Measurements from ENCODE around the gene QRICH1. TPM values are rescaled to one million over a fixed set of nuclear protein-coding genes. Genes with fewer than 3 reads are reported as not detected.

The QRICH1 gene
- total and polyA plus RNA-seq, 2 of the 13 experiments (the other 11 are each of a cell fraction or from before 2014, with no cell fraction given) = 52.6 to 102 TPM

DNA sequence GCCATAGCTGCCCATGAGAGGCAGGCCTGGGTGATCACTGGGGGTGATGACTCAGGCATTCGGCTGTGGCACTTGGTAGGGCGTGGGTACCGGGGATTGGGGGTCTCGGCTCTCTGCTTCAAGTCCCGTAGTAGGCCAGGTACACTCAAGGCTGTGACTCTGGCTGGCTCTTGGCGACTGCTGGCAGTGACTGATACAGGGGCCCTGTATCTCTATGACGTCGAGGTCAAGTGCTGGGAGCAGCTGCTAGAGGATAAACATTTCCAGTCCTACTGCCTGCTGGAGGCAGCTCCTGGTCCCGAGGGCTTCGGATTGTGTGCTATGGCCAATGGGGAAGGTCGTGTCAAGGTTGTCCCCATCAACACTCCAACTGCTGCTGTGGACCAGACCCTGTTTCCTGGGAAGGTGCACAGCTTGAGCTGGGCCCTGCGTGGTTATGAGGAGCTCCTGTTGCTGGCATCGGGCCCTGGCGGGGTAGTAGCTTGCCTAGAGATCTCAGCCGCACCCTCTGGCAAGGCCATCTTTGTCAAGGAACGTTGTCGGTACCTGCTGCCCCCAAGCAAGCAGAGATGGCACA, 81.3 kb downstream of the QRICH1 start:
- WGBS (ENCODE audit: low lambda C conversion rate) = 100% methylated on average over 5 of the region's 17 CpGs
- intact Hi-C loops (cut with micrococcal nuclease; ENCODE audit: unreplicated experiment) (no loop called here), in situ Hi-C loops (cut with HindIII; ENCODE audit: extremely low pct_ligation_motif_present, low pct_unique_long_range_greater_than_20kb) (no loop called here)
- no peak for FAIRE-seq
- DNase-seq (ENCODE audit: low spot score) = no peak
- Histone ChIP-seq H3K79me2 (ENCODE audit: insufficient read depth, low read length) (peaks cover 31% of the 10 kb centered on the region), H2AFZ (ENCODE audit: low read length) (no peak overlapping the region), H3K4me1 (ENCODE audit: insufficient read depth, low read length) (peaks cover 21% of the 10 kb centered on the region), H3K27me3 (ENCODE audit: control insufficient read depth in 1 of 2, insufficient read depth in 2 of 2, low read length in 2 of 2) (no peaks in the 10 kb centered on the region), H3K9ac (ENCODE audit: insufficient read depth, low read depth, low read length) (no peak overlapping the region), H3K4me2 (ENCODE audit: low read depth, low read length) (no peak overlapping the region), H3K9me3 (ENCODE audit: low read length) (no peaks in the 10 kb centered on the region), H4K20me1 (ENCODE audit: insufficient read depth, low read length) (peaks cover 34% of the 10 kb centered on the region), H3K36me3 (replicated peaks in 1 of 2; ENCODE audit: control insufficient read depth in 1 of 2, insufficient read depth in 2 of 2, low read length in 2 of 2) (peaks cover 20 to 48% of the 10 kb centered on the region in 2 experiments), H3K27ac (ENCODE audit: extremely low read length, insufficient read depth, low read length) (no peak overlapping the region), H3K4me3 (replicated peaks in 1 of 3; ENCODE audit: insufficient read depth in 1 of 3, low read depth in 2 of 3, low read length in 3 of 3) (no peak overlapping the region)
- no peak for ATAC-seq
- no TSS peak for BruUV-seq (replicated peaks)
- ChIA-PET CTCF (ENCODE audit: low intra/inter-chr PET ratio, low total read pairs) (interaction anchor here (1.5 kb wide), 1 partner anchor 24 kb away, joined by 3 read pairs; no protein-coding TSS in a partner anchor), POLR2A (interaction anchor here (1.9 to 12.8 kb wide), 3 partner anchors 10 to 25 kb away, joined by 6 to 280 read pairs (median 9); partner anchors contain the start of genes DALRD3, IMPDH2 and NDUFAF3)
- TF ChIP-seq ZNF260 (CRISPR knock-in tag; IDR thresholded peaks at IDR 0.05; ENCODE audit: borderline replicate concordance, low read depth) (no peak), ZNF569 (CRISPR knock-in tag; IDR thresholded peaks at IDR 0.05; ENCODE audit: borderline replicate concordance) (no peak), ZNF543 (CRISPR knock-in tag; IDR thresholded peaks at IDR 0.05) (no peak), U2AF1 (optimal IDR thresholded peaks at IDR 0.05; ENCODE audit: low read depth, low read length) (no peak), ZNF878 (CRISPR knock-in tag; IDR thresholded peaks at IDR 0.05) (no peak)
- TF ChIP-seq, protein P1, sequence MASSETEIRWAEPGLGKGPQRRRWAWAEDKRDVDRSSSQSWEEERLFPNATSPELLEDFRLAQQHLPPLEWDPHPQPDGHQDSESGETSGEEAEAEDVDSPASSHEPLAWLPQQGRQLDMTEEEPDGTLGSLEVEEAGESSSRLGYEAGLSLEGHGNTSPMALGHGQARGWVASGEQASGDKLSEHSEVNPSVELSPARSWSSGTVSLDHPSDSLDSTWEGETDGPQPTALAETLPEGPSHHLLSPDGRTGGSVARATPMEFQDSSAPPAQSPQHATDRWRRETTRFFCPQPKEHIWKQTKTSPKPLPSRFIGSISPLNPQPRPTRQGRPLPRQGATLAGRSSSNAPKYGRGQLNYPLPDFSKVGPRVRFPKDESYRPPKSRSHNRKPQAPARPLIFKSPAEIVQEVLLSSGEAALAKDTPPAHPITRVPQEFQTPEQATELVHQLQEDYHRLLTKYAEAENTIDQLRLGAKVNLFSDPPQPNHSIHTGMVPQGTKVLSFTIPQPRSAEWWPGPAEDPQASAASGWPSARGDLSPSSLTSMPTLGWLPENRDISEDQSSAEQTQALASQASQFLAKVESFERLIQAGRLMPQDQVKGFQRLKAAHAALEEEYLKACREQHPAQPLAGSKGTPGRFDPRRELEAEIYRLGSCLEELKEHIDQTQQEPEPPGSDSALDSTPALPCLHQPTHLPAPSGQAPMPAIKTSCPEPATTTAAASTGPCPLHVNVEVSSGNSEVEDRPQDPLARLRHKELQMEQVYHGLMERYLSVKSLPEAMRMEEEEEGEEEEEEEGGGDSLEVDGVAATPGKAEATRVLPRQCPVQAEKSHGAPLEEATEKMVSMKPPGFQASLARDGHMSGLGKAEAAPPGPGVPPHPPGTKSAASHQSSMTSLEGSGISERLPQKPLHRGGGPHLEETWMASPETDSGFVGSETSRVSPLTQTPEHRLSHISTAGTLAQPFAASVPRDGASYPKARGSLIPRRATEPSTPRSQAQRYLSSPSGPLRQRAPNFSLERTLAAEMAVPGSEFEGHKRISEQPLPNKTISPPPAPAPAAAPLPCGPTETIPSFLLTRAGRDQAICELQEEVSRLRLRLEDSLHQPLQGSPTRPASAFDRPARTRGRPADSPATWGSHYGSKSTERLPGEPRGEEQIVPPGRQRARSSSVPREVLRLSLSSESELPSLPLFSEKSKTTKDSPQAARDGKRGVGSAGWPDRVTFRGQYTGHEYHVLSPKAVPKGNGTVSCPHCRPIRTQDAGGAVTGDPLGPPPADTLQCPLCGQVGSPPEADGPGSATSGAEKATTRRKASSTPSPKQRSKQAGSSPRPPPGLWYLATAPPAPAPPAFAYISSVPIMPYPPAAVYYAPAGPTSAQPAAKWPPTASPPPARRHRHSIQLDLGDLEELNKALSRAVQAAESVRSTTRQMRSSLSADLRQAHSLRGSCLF (CRISPR knock-in tag; IDR thresholded peaks at IDR 0.05; ENCODE audit: borderline replicate concordance) = no peak

Data from HepG2 (cell line).